Activated T-cell treated with anti-CD3 and anti-CD28 coated beads, Interleukin-2, amount 50 U/mL, for 24 hours (primary cell): ENCODE measurements around the gene DMPK.
A peak's percentile ranks its signal among the peaks of the same experiment; 100 is the strongest.

Experiments
- DNase-seq: peaks from one replicate; pipeline ENCODE4 v3.0.0-alpha.2; 2020
- H3K27ac Mint-ChIP-seq: 2 replicates; pipeline ENCODE4 v1.8.0; 2020; ENCODE audit warnings: mild to moderate bottlenecking, mixed read lengths
- H3K27me3 Mint-ChIP-seq: 2 replicates; pipeline ENCODE4 v1.8.0; 2020; ENCODE audit warnings: mixed read lengths
- H3K36me3 Mint-ChIP-seq: 2 replicates; pipeline ENCODE4 v1.8.0; 2020; ENCODE audit warnings: low read depth, mixed read lengths
- H3K4me1 Mint-ChIP-seq: 2 replicates; pipeline ENCODE4 v1.8.0; 2020; ENCODE audit warnings: low read depth, mixed read lengths
- H3K4me3 Mint-ChIP-seq: 2 replicates; pipeline ENCODE4 v1.8.0; 2020; ENCODE audit warnings: mild to moderate bottlenecking, moderate library complexity, mixed read lengths
- H3K9me3 Mint-ChIP-seq: 2 replicates; pipeline ENCODE4 v1.8.0; 2020; ENCODE audit warnings: mixed read lengths

Gene DMPK

GRCh38 chr19:45782820-45783785 lies 813 bp upstream of the DMPK start:
- H3K36me3 Mint-ChIP-seq = peaks cover 38% of the 10 kb centered on the region
- no peak overlapping the region for H3K4me3 Mint-ChIP-seq
- H3K27ac Mint-ChIP-seq = no peak overlapping the region
- DNase-seq = no peak
- H3K27me3 Mint-ChIP-seq = peaks cover 37% of the 10 kb centered on the region
- H3K4me1 Mint-ChIP-seq = peaks cover 20% of the 10 kb centered on the region
- H3K9me3 Mint-ChIP-seq = no peaks in the 10 kb centered on the region

DNA sequence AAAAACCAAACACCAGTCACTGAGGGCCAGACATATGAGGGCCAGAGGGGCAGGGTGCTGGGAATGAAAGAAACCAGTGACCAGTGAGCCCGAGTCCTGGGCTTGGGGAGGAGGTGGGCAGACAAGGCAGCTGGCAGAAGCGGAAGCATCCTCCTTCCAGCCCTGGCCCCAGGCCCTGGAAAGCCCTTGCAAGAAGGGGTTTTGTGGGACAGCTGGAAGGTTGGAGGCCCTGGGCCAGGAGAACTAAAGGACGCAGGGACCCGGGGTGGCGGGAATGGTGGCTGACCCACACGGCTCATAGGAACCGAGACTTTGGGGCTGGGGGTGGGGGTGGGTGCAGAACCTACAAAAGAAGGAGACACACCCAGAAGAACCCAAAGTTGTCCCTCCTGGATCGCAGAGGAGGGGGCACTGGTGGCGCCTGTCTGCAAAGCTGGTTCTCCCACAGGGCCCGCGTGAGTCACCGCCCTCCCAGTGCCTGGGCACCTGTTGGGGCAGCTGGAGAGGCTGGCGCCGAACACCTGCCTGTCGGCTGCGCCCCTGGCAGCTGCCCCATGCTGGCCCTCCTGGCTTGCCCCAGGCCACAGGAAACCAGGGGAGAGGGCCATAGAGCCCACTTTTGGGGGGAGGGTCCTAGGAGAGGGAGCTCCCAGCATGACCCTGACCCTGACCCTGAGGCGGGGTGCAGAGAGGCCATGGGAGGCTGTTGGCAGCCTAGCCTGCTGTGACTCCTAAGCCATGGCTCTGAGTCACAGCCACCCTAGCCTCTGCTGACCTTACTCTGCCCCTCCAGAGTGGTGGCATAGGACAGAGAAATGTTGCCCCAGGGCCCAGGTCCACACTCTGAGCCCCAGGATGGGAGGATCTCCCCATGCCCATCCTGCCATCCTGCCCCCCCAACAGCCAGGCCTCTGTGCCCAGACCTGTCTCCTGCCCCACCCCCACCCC lies 802 bp downstream of the DMPK start:
- Mint-ChIP-seq H3K9me3 (no peaks in the 10 kb centered on the region), H3K27me3 (peaks cover 38% of the 10 kb centered on the region), H3K36me3 (peaks cover 38% of the 10 kb centered on the region), H3K4me1 (peaks cover 20% of the 10 kb centered on the region), H3K4me3 (no peak overlapping the region), H3K27ac (no peak overlapping the region)
- no peak for DNase-seq

- H3K27me3 Mint-ChIP-seq = peaks cover 38% of the 10 kb centered on the region
- peaks cover 20% of the 10 kb centered on the region for H3K4me1 Mint-ChIP-seq
Measured at GRCh38 chr19:45780448-45781213, 1.7 kb downstream of the DMPK start.

GRCh38 chr19:45780146-45780447 lies 2.2 kb downstream of the DMPK start:
- peaks cover 31% of the 10 kb centered on the region for H3K36me3 Mint-ChIP-seq
- no peak overlapping the region for H3K4me3 Mint-ChIP-seq
- no peak for DNase-seq
- H3K27ac Mint-ChIP-seq = no peak overlapping the region
- peaks cover 38% of the 10 kb centered on the region for H3K27me3 Mint-ChIP-seq
- no peaks in the 10 kb centered on the region for H3K9me3 Mint-ChIP-seq
- H3K4me1 Mint-ChIP-seq = peaks cover 20% of the 10 kb centered on the region

More at GRCh38 chr19:45780448-45781213, 1.7 kb downstream of the DMPK start:
- Mint-ChIP-seq H3K4me3 (no peak overlapping the region), H3K36me3 (peaks cover 35% of the 10 kb centered on the region), H3K27ac (no peak overlapping the region), H3K9me3 (no peaks in the 10 kb centered on the region)
- no peak for DNase-seq

DNA sequence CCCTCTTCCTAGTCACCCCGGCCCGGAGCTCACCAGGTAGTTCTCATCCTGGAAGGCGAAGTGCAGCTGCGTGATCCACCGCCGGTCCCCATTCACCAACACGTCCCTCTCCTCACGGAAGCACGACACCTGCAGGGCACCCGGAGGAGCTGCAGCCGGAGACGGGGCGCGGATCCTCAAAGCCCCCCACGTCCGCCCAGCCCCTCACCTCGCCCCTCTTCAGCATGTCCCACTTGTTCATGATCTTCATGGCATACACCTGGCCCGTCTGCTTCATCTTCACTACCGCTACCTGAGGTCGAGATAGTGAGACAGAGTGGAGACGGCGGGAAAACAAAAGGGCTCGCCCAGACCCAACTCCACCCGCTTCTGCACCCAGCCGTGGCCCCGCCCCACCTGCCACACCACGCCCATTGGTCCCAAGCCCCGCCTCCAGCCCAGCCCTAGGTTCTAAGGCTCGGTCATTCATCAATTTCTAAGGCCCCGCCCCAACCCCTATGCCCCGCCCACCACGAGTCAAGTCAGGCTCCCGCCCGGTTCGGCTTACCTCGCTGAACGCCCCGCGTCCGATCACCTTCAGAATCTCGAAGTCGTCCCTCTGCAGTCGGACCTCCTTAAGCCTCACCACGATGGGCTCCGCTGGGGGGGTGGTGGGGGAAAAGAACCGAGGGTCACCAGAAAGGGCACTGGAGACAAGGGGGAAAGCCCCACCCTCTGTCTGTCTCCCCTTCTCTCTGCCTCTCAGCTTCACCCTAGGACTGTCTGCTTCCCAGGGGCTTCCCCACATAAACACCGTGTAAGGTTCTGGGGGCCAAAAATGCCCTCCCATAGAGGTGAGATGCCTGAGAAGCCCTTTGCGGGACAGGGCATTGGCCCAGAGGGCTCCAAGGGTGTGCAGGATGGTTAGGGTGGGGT lies 2.8 kb downstream of the DMPK start:
- H3K4me1 Mint-ChIP-seq = peaks cover 20% of the 10 kb centered on the region
- peak overlapping the region; percentile 67 for H3K27ac Mint-ChIP-seq
- no peaks in the 10 kb centered on the region for H3K9me3 Mint-ChIP-seq
- H3K4me3 Mint-ChIP-seq = peak overlapping the region; percentile 73
- DNase-seq = peak; percentile 94
- H3K36me3 Mint-ChIP-seq = peaks cover 28% of the 10 kb centered on the region
- H3K27me3 Mint-ChIP-seq = peaks cover 38% of the 10 kb centered on the region

GRCh38 chr19:45778010-45778661 lies 4.2 kb downstream of the DMPK start:
- H3K4me1 Mint-ChIP-seq = peaks cover 20% of the 10 kb centered on the region
- no peak overlapping the region for H3K4me3 Mint-ChIP-seq
- DNase-seq = no peak
- H3K9me3 Mint-ChIP-seq = no peaks in the 10 kb centered on the region
- H3K27ac Mint-ChIP-seq = no peak overlapping the region
- H3K27me3 Mint-ChIP-seq = peaks cover 32% of the 10 kb centered on the region
- peaks cover 22% of the 10 kb centered on the region for H3K36me3 Mint-ChIP-seq

DNA sequence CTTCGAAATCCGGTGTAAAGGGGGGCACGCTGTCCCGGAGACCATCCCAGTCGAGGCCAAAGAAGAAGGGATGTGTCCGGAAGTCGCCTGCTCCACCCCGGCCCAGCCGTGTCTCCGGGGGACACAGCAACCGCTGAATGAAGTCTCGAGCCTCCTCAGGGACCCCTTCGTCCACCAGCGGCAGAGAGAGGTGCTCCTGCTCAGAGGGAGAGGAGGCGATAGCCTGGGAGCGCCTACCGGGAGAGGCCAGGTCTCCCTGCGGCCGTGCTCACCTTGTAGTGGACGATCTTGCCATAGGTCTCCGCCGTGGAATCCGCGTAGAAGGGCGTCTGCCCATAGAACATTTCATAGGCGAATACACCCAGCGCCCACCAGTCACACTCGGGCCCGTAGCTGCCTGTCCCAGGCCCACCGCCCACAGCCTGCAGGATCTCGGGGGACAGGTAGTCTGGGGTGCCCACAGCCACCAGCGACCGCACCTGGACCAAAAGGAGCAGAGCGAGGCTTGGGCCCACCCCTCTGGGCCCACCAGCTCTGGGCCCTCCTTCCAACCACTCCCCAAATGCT lies 4.8 kb downstream of the DMPK start:
- peaks cover 32% of the 10 kb centered on the region for H3K27me3 Mint-ChIP-seq
- peaks cover 20% of the 10 kb centered on the region for H3K4me1 Mint-ChIP-seq
- H3K36me3 Mint-ChIP-seq = peaks cover 22% of the 10 kb centered on the region
- no peak overlapping the region for H3K27ac Mint-ChIP-seq
- DNase-seq = no peak
- no peak overlapping the region for H3K4me3 Mint-ChIP-seq
- H3K9me3 Mint-ChIP-seq = no peaks in the 10 kb centered on the region

- peaks cover 22% of the 10 kb centered on the region for H3K36me3 Mint-ChIP-seq
Measured at GRCh38 chr19:45774765-45775164, 7.5 kb downstream of the DMPK start.

GRCh38 chr19:45773384-45773783 lies 8.9 kb downstream of the DMPK start:
- Mint-ChIP-seq H3K9me3 (no peaks in the 10 kb centered on the region), H3K36me3 (peaks cover 19% of the 10 kb centered on the region), H3K4me3 (no peak overlapping the region), H3K27ac (no peak overlapping the region), H3K27me3 (peaks cover 12% of the 10 kb centered on the region), H3K4me1 (peaks cover 18% of the 10 kb centered on the region)
- DNase-seq = no peak

More at GRCh38 chr19:45774765-45775164, 7.5 kb downstream of the DMPK start:
- Mint-ChIP-seq H3K4me1 (peaks cover 26% of the 10 kb centered on the region), H3K27me3 (peaks cover 23% of the 10 kb centered on the region), H3K27ac (no peak overlapping the region), H3K4me3 (no peak overlapping the region), H3K9me3 (no peaks in the 10 kb centered on the region)
- no peak for DNase-seq

DNA sequence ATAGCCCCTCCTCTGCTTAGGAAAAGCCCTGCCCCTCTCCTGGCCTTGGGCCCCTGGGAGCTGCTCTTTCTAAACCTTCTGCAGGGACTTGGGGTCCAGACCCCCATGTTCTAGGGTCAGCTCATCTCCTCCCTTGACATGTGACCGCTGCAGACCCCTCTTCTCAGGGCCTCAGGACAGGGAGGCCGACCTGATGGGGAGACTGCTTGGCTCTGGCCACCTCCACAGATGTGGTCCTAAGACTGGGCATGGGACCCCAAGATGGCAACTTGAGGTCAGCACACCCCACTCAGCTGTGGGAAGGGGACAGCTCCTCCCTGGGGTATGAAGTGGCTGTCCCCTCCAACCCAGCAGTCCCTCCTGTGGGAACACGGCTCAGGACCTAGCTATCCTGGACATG lies 9.4 kb downstream of the DMPK start:
- Mint-ChIP-seq H3K4me1 (peaks cover 19% of the 10 kb centered on the region), H3K27me3 (peaks cover 13% of the 10 kb centered on the region), H3K36me3 (peaks cover 16% of the 10 kb centered on the region), H3K27ac (no peak overlapping the region), H3K9me3 (no peaks in the 10 kb centered on the region), H3K4me3 (no peak overlapping the region)
- no peak for DNase-seq

DNA sequence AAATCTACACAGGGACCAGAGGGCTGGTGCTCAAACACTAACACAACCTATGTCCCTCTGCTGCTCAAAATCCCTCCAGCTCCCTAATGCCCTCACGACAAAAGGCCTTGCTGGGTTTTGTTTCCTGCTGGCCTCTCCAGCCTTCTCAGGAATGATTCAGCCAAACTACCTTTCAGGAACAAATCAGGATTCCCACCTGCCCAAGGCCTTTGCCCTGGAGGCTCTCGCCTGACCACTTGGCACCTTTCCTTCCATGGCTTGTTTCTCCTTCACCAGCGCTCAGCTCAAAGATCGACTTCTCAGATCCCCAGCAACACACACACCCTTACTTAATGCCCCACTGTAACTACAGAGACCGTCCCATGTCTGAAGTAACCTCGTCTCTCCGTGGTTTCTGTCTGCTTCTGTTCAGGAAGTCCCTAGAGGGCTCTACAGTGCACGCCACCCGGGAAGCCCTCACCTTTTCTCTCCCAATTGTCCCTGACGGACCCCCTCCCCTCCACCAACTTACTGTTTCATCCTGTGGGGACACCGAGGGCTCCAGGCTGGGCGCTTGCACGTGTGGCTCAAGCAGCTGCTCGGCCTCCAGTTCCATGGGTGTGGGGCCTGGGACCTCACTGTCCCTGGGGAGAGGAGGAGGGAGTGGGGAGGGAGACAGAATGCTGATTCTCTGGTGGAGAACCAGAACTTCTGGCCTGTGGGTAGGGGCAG lies 10.0 kb downstream of the DMPK start:
- no peak overlapping the region for H3K4me3 Mint-ChIP-seq
- H3K4me1 Mint-ChIP-seq = peaks cover 19% of the 10 kb centered on the region
- H3K27ac Mint-ChIP-seq = no peak overlapping the region
- peaks cover 10% of the 10 kb centered on the region for H3K36me3 Mint-ChIP-seq
- H3K9me3 Mint-ChIP-seq = no peaks in the 10 kb centered on the region
- no peak for DNase-seq
- H3K27me3 Mint-ChIP-seq = peaks cover 16% of the 10 kb centered on the region

- DNase-seq = no peak
- Mint-ChIP-seq H3K4me1 (peaks cover 19% of the 10 kb centered on the region), H3K9me3 (no peaks in the 10 kb centered on the region), H3K27ac (no peak overlapping the region), H3K36me3 (peaks cover 1% of the 10 kb centered on the region), H3K4me3 (peak overlapping the region; percentile 13), H3K27me3 (peaks cover 17% of the 10 kb centered on the region)
Measured at GRCh38 chr19:45771311-45771933, 10.9 kb downstream of the DMPK start.
